AG20443 (cell line): ENCODE data around the gene ZFP36.
"Not testable (repeated sequence)": the region's sequence is repeated elsewhere in the genome, so short reads cannot be mapped to it uniquely, and the experiment has no call there.

ENCODE experiments used
- DNase-seq: peaks from one replicate; pipeline ENCODE4 v3.0.0; 2012; ENCODE audit warnings: low spot score, mixed read lengths

ZFP36 gene

DNA sequence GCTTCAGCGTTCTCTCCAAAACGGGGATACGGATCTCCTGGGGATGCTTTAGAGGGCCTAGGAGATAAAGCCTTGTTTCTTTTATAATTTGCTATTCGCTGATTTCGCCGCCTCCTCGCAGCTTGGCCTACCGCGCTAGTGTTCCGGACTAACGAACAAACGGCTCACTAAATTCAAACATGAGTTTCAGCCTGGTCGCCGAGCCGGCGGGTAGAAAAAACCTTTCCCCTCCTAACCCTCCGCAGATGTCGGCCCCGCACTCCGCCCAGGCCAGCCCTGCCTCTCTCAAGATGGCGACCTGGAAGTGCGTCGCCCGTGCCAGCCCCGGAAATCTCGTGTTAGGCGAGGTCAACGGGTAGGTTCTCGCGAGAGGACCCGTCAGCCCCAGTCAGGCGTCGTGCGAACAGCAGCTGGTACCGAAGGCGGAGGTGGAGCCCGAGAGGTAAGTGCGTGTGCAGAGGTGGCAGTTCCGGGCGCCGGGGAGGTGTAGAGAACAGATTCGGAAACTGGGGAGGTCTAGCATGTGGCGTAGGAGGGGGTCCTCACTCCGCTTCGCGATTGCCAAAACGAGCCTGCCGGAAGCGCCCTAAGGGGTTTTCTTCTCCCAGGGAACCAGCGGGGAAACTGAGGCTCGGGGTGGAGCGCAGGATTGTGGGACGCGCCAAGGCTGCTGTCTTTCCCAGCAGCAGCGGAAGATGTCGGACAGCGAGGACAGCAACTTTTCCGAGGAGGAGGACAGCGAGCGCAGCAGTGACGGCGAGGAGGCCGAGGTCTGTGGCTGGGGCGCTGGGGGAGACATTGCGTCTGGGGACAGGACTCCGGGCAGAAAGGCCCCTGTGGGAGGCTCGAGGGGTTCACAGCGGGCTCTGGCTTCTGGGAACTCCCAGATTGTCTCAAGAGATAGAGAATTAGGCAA lies 38.8 kb downstream of the ZFP36 start, which contains the start of gene SUPT5H:
TSS of gene SUPT5H (plus strand) at position 387 of the 916 bp plus-strand sequence. CDS start at position 696, 309 bp downstream.
- DNase-seq = peak; percentile 98

DNA sequence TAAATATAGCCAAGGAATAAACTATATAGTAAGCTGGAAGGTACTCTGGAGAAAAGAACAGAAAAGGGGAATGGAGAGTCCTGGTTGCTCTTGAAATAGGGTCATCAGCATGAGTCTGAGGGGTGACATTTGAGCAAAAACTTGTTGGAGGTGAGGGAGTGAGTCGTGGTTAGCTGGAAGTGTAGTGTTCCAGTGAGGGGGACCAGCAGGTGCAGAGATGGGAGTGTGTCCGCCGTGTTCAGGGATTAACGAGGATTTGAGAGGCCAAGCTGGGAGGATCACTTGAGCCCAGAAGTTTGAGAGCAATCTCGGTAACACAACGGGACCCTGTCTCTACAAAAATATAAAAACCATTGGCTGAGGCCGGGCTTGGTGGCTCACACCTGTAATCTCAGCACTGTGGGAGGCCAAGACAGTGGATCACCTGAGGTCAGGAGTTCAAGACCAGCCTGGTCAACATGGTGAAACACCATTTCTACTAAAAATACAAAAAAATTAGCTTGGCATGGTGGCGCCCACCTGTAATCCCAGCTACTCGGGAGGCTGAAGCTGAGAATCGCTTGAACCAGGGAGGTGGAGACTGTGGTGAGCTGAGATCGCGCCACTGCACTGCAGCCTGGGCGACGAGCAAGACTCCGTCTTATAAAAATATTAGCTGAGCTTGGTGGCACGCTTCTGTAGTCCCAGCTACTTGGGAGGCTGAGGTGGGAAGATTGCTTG lies 39.9 kb downstream of the ZFP36 start:
- DNase-seq = no peak

DNA sequence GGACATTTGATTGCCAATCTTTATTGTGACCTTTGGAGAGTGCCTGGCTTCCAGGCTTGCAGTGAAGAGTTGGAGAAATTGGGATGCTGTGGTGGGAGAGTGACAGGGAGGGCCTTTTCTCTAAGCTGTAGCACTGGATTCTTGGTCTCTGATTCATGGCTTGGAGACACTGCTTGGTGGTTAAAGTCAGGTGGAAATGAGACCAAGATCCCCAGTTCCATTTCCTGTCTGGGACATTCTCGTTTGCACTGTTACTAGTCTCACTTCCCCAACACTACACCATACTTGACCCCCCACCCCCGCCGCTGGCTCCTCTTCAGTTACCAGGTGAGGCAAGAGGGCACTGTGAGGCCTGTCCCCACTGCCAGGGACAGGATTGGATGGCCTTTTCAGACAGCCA lies 41.6 kb downstream of the ZFP36 start:
- peak; percentile 55 for DNase-seq

DNA sequence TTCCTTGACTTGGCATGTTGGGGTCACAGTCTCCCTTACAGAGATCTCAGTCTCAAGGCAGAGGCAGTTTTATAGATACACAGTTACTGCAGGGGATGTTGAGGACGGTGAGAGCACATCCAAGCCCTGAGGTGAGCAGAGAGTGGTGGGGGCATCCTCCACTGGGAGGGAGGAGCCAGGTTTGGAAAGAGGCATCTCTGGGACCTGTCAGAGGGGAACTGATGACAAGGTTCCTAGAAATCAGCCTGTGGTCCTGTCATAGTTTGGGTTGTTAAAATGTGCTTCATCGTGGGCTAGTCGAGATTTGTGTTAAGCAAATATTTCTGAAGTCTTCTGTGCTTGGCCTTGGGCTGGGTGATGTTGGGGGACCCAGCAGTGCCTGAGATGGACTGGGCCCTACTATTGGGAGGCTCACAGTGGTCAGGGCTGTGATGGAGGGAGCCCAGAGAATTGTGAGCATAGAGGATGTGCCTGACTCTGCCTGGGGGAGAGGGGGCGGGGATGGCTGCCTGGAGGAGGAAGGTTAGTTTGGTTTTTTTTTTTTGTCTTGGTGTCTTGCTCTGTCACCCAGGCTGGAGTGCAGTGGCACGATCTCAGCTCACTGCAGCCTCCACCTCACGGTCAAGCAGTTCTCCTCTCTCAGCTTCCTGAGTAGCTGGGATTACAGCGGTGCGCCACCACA lies 42.6 kb downstream of the ZFP36 start:
- no peak for DNase-seq

DNA sequence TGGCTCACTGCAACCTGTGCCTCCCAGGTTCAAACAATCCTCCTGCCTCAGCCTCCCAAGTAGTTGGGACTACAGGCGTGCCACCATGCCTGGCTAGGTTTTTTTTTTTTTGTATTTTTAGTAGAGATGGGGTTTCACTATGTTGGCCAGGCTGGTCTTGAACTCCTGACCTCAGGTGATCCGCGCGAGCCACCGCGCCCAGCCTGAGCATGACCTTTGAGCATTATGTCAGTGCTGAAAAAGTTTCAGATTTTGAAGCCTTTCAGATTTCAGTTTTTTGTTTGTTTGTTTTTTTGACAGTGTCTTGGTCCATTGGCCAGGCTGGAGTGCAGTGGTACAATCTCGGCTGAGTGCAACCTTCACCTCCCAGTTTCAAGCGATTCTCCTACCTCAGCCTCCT lies 44.6 kb downstream of the ZFP36 start:
- not testable (repeated sequence) for DNase-seq
